ENCODE results near the gene ASCC1.

ASCC1 gene

GRCh38 chr10:72204296-72204695 lies 11.8 kb downstream of the ASCC1 start:
- FAIRE-seq (no peak), DNase-seq (ENCODE audit: insufficient read length, low spot score) (no peak)
- TF ChIP-seq POU2F2 (IDR thresholded peaks at IDR 0.05; ENCODE audit: low read depth, low read length) (no peak), POLR2A (IDR thresholded peaks at IDR 0.05; ENCODE audit: low read depth, low read length) (no peak), TAF1 (IDR thresholded peaks at IDR 0.05; ENCODE audit: low read depth, low read length) (no peak), POLR2AphosphoS5 (IDR thresholded peaks at IDR 0.05; ENCODE audit: low read depth, low read length) (no peak), SPI1 (IDR thresholded peaks at IDR 0.05; ENCODE audit: low read depth, low read length) (no peak), PAX5 (IDR thresholded peaks at IDR 0.05; ENCODE audit: insufficient read depth, low read length, severe bottlenecking) (no peak)

GRCh38 chr10:72201293-72201692 lies 14.8 kb downstream of the ASCC1 start:
- no peak for FAIRE-seq
- TF ChIP-seq SPI1 (IDR thresholded peaks at IDR 0.05; ENCODE audit: low read depth, low read length) (no peak), TAF1 (IDR thresholded peaks at IDR 0.05; ENCODE audit: low read depth, low read length) (no peak), PAX5 (IDR thresholded peaks at IDR 0.05; ENCODE audit: insufficient read depth, low read length, severe bottlenecking) (no peak), POLR2AphosphoS5 (IDR thresholded peaks at IDR 0.05; ENCODE audit: low read depth, low read length) (no peak), POU2F2 (IDR thresholded peaks at IDR 0.05; ENCODE audit: low read depth, low read length) (no peak)
- DNase-seq (ENCODE audit: insufficient read length, low spot score) = no peak

GRCh38 chr10:72200883-72201282 lies 15.2 kb downstream of the ASCC1 start:
- FAIRE-seq = no peak
- no peak for DNase-seq (ENCODE audit: insufficient read length, low spot score)
- TF ChIP-seq POLR2A (IDR thresholded peaks at IDR 0.05; ENCODE audit: low read depth, low read length) (no peak), POU2F2 (IDR thresholded peaks at IDR 0.05; ENCODE audit: low read depth, low read length) (no peak), TAF1 (IDR thresholded peaks at IDR 0.05; ENCODE audit: low read depth, low read length) (no peak), POLR2AphosphoS5 (IDR thresholded peaks at IDR 0.05; ENCODE audit: low read depth, low read length) (no peak), SPI1 (IDR thresholded peaks at IDR 0.05; ENCODE audit: low read depth, low read length) (no peak), PAX5 (IDR thresholded peaks at IDR 0.05; ENCODE audit: insufficient read depth, low read length, severe bottlenecking) (no peak)

GRCh38 chr10:72194949-72195348 lies 21.1 kb downstream of the ASCC1 start:
- no peak for DNase-seq (ENCODE audit: insufficient read length, low spot score)
- no peak for FAIRE-seq
- TF ChIP-seq TAF1 (IDR thresholded peaks at IDR 0.05; ENCODE audit: low read depth, low read length) (no peak), POLR2A (IDR thresholded peaks at IDR 0.05; ENCODE audit: low read depth, low read length) (no peak), POU2F2 (IDR thresholded peaks at IDR 0.05; ENCODE audit: low read depth, low read length) (no peak), PAX5 (IDR thresholded peaks at IDR 0.05; ENCODE audit: insufficient read depth, low read length, severe bottlenecking) (no peak), SPI1 (IDR thresholded peaks at IDR 0.05; ENCODE audit: low read depth, low read length) (no peak), POLR2AphosphoS5 (IDR thresholded peaks at IDR 0.05; ENCODE audit: low read depth, low read length) (no peak)

- no peak for TF ChIP-seq SPI1 (IDR thresholded peaks at IDR 0.05; ENCODE audit: low read depth, low read length)
- no peak for TF ChIP-seq POLR2A (IDR thresholded peaks at IDR 0.05; ENCODE audit: low read depth, low read length)
- no peak for TF ChIP-seq TAF1 (IDR thresholded peaks at IDR 0.05; ENCODE audit: low read depth, low read length)
- TF ChIP-seq POLR2AphosphoS5 (IDR thresholded peaks at IDR 0.05; ENCODE audit: low read depth, low read length) = no peak
- TF ChIP-seq POU2F2 (IDR thresholded peaks at IDR 0.05; ENCODE audit: low read depth, low read length) = no peak
- no peak for TF ChIP-seq PAX5 (IDR thresholded peaks at IDR 0.05; ENCODE audit: insufficient read depth, low read length, severe bottlenecking)
- FAIRE-seq = no peak
- no peak for DNase-seq (ENCODE audit: insufficient read length, low spot score)
These were observed 29.1 kb downstream of the ASCC1 start for GRCh38 chr10:72186982-72187330.

- DNase-seq (ENCODE audit: insufficient read length, low spot score) (no peak), FAIRE-seq (no peak)
- TF ChIP-seq PAX5 (IDR thresholded peaks at IDR 0.05; ENCODE audit: insufficient read depth, low read length, severe bottlenecking) (no peak), POLR2AphosphoS5 (IDR thresholded peaks at IDR 0.05; ENCODE audit: low read depth, low read length) (no peak), TAF1 (IDR thresholded peaks at IDR 0.05; ENCODE audit: low read depth, low read length) (no peak), POLR2A (IDR thresholded peaks at IDR 0.05; ENCODE audit: low read depth, low read length) (no peak), POU2F2 (IDR thresholded peaks at IDR 0.05; ENCODE audit: low read depth, low read length) (no peak), SPI1 (IDR thresholded peaks at IDR 0.05; ENCODE audit: low read depth, low read length) (no peak)
These were observed 29.7 kb downstream of the ASCC1 start for GRCh38 chr10:72186258-72186981.

- FAIRE-seq (no peak), DNase-seq (ENCODE audit: insufficient read length, low spot score) (no peak)
- no peak for TF ChIP-seq POLR2A (IDR thresholded peaks at IDR 0.05; ENCODE audit: low read depth, low read length)
- no peak for TF ChIP-seq POU2F2 (IDR thresholded peaks at IDR 0.05; ENCODE audit: low read depth, low read length)
- no peak for TF ChIP-seq TAF1 (IDR thresholded peaks at IDR 0.05; ENCODE audit: low read depth, low read length)
- TF ChIP-seq SPI1 (IDR thresholded peaks at IDR 0.05; ENCODE audit: low read depth, low read length) = no peak
- no peak for TF ChIP-seq POLR2AphosphoS5 (IDR thresholded peaks at IDR 0.05; ENCODE audit: low read depth, low read length)
- TF ChIP-seq PAX5 (IDR thresholded peaks at IDR 0.05; ENCODE audit: insufficient read depth, low read length, severe bottlenecking) = no peak
These were observed 31.9 kb downstream of the ASCC1 start for GRCh38 chr10:72184156-72184555.

GRCh38 chr10:72177454-72177853 lies 38.6 kb downstream of the ASCC1 start:
- TF ChIP-seq POU2F2 (IDR thresholded peaks at IDR 0.05; ENCODE audit: low read depth, low read length) (no peak), POLR2A (IDR thresholded peaks at IDR 0.05; ENCODE audit: low read depth, low read length) (no peak), POLR2AphosphoS5 (IDR thresholded peaks at IDR 0.05; ENCODE audit: low read depth, low read length) (no peak), PAX5 (IDR thresholded peaks at IDR 0.05; ENCODE audit: insufficient read depth, low read length, severe bottlenecking) (no peak), SPI1 (IDR thresholded peaks at IDR 0.05; ENCODE audit: low read depth, low read length) (no peak)
- DNase-seq (ENCODE audit: insufficient read length, low spot score) (no peak), FAIRE-seq (no peak)

- DNase-seq (ENCODE audit: insufficient read length, low spot score) = no peak
- no peak for FAIRE-seq
- TF ChIP-seq SPI1 (IDR thresholded peaks at IDR 0.05; ENCODE audit: low read depth, low read length) (no peak), TAF1 (IDR thresholded peaks at IDR 0.05; ENCODE audit: low read depth, low read length) (no peak), PAX5 (IDR thresholded peaks at IDR 0.05; ENCODE audit: insufficient read depth, low read length, severe bottlenecking) (no peak), POU2F2 (IDR thresholded peaks at IDR 0.05; ENCODE audit: low read depth, low read length) (no peak), POLR2A (IDR thresholded peaks at IDR 0.05; ENCODE audit: low read depth, low read length) (no peak), POLR2AphosphoS5 (IDR thresholded peaks at IDR 0.05; ENCODE audit: low read depth, low read length) (no peak)
These were observed 39.4 kb downstream of the ASCC1 start for GRCh38 chr10:72176701-72177100.

All from GM12891 (cell line).